ENCODE data around the gene PAM. TPM values are rescaled to one million over a fixed set of nuclear protein-coding genes. Genes with fewer than 3 reads are reported as not detected.

The PAM gene
- total RNA-seq, 2 experiments from 2014 or later = 92.8 to 103 TPM

GRCh38 chr5:102910240-102911226 lies 155.4 kb downstream of the PAM start:
- ChIA-PET POLR2A (no interaction called here), CTCF (interaction anchor here (1.4 kb wide), 1 partner anchor 18 kb away, joined by 3 read pairs; no protein-coding TSS in a partner anchor)

- POLR2A ChIA-PET = no interaction called here
- CTCF ChIA-PET = interaction anchor here (1.4 kb wide), 1 partner anchor 20 kb away, joined by 3 read pairs; no protein-coding TSS in a partner anchor
These were observed 156.9 kb downstream of the PAM start for GRCh38 chr5:102911973-102912372.

GRCh38 chr5:102916109-102916508 lies 161.0 kb downstream of the PAM start:
- ChIA-PET CTCF (no interaction called here), POLR2A (no interaction called here)

GRCh38 chr5:102918986-102919610 lies 164.0 kb downstream of the PAM start:
- ChIA-PET POLR2A (no interaction called here), CTCF (interaction anchor here (0.6 kb wide), 1 partner anchor 815 kb away, joined by 3 read pairs; no protein-coding TSS in a partner anchor)

- ChIA-PET CTCF (no interaction called here), POLR2A (no interaction called here)
These were observed 165.7 kb downstream of the PAM start for GRCh38 chr5:102920762-102921161.

- POLR2A ChIA-PET = no interaction called here
These were observed 166.4 kb downstream of the PAM start for GRCh38 chr5:102921341-102922044.

GRCh38 chr5:102922111-102922720 lies 167.1 kb downstream of the PAM start:
- CTCF ChIA-PET = no interaction called here
- POLR2A ChIA-PET = no interaction called here

More at GRCh38 chr5:102921341-102922044, 166.4 kb downstream of the PAM start:
- CTCF ChIA-PET = no interaction called here

- POLR2A ChIA-PET = no interaction called here
- CTCF ChIA-PET = no interaction called here
These were observed 167.8 kb downstream of the PAM start for GRCh38 chr5:102922799-102923477.

- POLR2A ChIA-PET = no interaction called here
- CTCF ChIA-PET = no interaction called here
These were observed 169.9 kb downstream of the PAM start for GRCh38 chr5:102924963-102925362.

GRCh38 chr5:102927007-102927406 lies 171.9 kb downstream of the PAM start:
- ChIA-PET POLR2A (no interaction called here), CTCF (no interaction called here)

- ChIA-PET CTCF (no interaction called here), POLR2A (no interaction called here)
These were observed 175.1 kb downstream of the PAM start for GRCh38 chr5:102930244-102930643.

GRCh38 chr5:102931085-102931725 lies 176.1 kb downstream of the PAM start:
- ChIA-PET POLR2A (no interaction called here), CTCF (no interaction called here)

GRCh38 chr5:102932781-102933180 lies 177.7 kb downstream of the PAM start:
- POLR2A ChIA-PET = no interaction called here
- CTCF ChIA-PET = no interaction called here

- CTCF ChIA-PET = no interaction called here
- POLR2A ChIA-PET = no interaction called here
These were observed 178.2 kb downstream of the PAM start for GRCh38 chr5:102933316-102933715.

GRCh38 chr5:102933721-102934459 lies 178.8 kb downstream of the PAM start:
- CTCF ChIA-PET = no interaction called here
- POLR2A ChIA-PET = no interaction called here

- ChIA-PET CTCF (no interaction called here), POLR2A (no interaction called here)
These were observed 182.8 kb downstream of the PAM start for GRCh38 chr5:102937894-102938293.

GRCh38 chr5:102941111-102941510 lies 186.0 kb downstream of the PAM start:
- CTCF ChIA-PET = no interaction called here
- POLR2A ChIA-PET = no interaction called here

GRCh38 chr5:102946414-102946813 lies 191.3 kb downstream of the PAM start:
- ChIA-PET CTCF (no interaction called here), POLR2A (no interaction called here)

GRCh38 chr5:102946971-102947370 lies 191.9 kb downstream of the PAM start:
- CTCF ChIA-PET = no interaction called here
- POLR2A ChIA-PET = no interaction called here
